ENCODE data around the gene AUH.

The AUH gene

DNA sequence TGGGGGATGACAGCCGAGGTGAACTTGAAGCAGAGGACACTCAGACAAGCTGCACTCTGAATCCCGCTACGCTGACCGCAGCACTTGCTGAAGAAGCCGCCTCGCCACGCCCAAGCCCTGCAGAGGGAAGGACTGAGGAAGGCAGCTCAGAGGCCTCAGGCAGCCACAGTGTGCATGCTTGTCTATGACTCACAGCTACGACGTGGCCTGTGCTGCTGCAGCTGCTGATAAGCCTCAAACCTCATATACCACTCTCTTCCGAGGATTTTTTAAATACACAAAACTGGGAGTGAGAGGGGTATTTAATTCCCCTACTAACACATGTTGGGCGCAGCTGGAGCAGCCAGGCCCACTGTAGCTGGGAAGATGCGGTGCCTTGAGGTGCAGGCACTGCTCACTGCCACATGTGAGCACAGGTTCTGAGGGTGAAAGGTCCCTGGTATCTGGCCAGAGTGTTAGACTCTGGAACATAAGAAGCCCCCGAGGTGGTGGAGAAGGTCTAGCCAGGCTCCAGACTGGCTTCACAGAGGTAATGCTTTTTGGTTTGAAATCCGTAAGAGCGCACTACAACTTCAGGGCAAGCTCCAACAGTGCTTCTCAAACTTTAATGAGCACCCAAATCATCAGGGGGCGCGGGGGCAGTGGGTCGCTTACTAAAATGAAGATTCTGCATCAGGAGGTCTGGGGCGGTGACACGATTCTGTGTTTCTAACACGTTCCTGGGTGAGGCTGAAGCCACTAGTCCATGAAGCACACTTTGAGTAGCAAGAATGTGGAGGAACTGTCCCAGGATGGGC is 196.8 kb downstream of the AUH start:
- DNase-seq (ENCODE audit: low spot score) = no peak
